Gastroesophageal sphincter (tissue), 3 donors: ENCODE results near the gene HIRA.

Experiments used
- CTCF ChIP-seq, 4 experiments: fragments of 200-600 bp in 2 of 4; fragments of 450-650 bp in 2 of 4; sonication (generic) in 1 of 4; IDR thresholded peaks; one replicate each; pipeline ENCODE4 v1.5.1; 2017 to 2019; ENCODE audit warnings: antibody characterized with exemption in 4 of 4, mild to moderate bottlenecking in 2 of 4, moderate library complexity in 2 of 4
- EP300 ChIP-seq: sonication (generic); formaldehyde crosslinking; IDR thresholded peaks from one replicate; pipeline ENCODE4 v1.6.1; 2017; ENCODE audit warnings: antibody characterized with exemption, mild to moderate bottlenecking
- POLR2A ChIP-seq, 2 donors: fragments of 450-650 bp; IDR thresholded peaks; one replicate each; pipeline ENCODE4 v1.6.1; 2017; ENCODE audit warnings: antibody characterized with exemption in 2 of 2, mild to moderate bottlenecking in 2 of 2, moderate library complexity in 1 of 2
- POLR2AphosphoS5 ChIP-seq: sonication (generic); formaldehyde crosslinking; IDR thresholded peaks from one replicate; pipeline ENCODE4 v1.6.1; 2017; ENCODE audit warnings: antibody characterized with exemption

- TF ChIP-seq CTCF (IDR thresholded peaks at IDR 0.05) (no peak), POLR2AphosphoS5 (no peak), POLR2A (IDR thresholded peaks at IDR 0.05) (no peak), EP300 (no peak)
Measured at GRCh38 chr22:19361501-19362103, 69.9 kb downstream of the HIRA start.
